Bronchial epithelial cell (primary cell): ENCODE results near the gene CELA1. TPM values are rescaled to one million over a fixed set of nuclear protein-coding genes. Genes with fewer than 3 reads are reported as not detected.
A peak's percentile ranks its signal among the peaks of the same experiment; 100 is the strongest.

Experiments used
- DNase-seq: peaks from one replicate; pipeline ENCODE4 v3.0.0-alpha.2; 2010; ENCODE audit warnings: low read depth
- FAIRE-seq: peaks from 2 replicates; lab custom pipeline; 2011; peaks lifted over from hg19 to GRCh38; lab: Jason Lieb, UNC
- H3K27me3 ChIP-seq: 2 replicates; pipeline ENCODE4 v1.5.1; 2011; ENCODE audit warnings: low read length; ENCODE audit not compliant: control insufficient read depth, insufficient read depth
- H3K36me3 ChIP-seq: 2 replicates; pipeline ENCODE4 v1.5.1; 2011; ENCODE audit warnings: low read length; ENCODE audit not compliant: control insufficient read depth, insufficient read depth
- H3K4me3 ChIP-seq: 2 replicates; pipeline ENCODE4 v1.5.1; 2011; ENCODE audit warnings: mild to moderate bottlenecking, low read depth, low read length, control low read depth
- total RNA-seq: library from RNA; depleted of rRNA; stranded (reverse); fragments of >200 nt; gene quantifications from 2 replicates; pipeline ENCODE4 v1.2.1, GENCODE V29; 2014
- TF ChIP-seq, protein P1 (sequence below): IDR thresholded peaks from 2 replicates; pipeline ENCODE4 v1.5.1; 2011; ENCODE audit warnings: mild to moderate bottlenecking, moderate library complexity, low read length, control low read depth, inconsistent platforms; ENCODE audit not compliant: insufficient read depth, severe bottlenecking

CELA1 gene
- total RNA-seq, 1 donor from 2014 or later, result not detected

DNA sequence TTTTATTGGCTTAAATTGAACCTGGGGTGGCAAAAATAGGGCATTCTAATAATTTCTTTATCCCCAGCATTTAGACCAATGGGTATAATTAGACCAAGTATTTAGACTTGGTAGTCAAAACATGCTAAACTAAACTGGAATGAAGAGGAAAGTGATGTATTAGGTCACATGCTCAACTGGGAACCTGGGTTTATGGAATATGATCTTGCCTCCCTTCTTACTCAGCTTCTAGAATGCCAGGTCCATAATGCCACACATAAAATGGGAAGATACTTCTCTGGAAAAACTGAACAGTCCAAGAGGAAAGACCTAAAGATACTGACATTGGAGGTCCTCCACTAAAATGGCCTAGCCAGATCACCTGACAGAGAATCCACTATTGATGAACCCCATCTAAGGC is 16.3 kb downstream of the CELA1 start:
- no peaks in the 10 kb centered on the region for H3K27me3 ChIP-seq
- DNase-seq (no peak), FAIRE-seq (no peak)
- H3K4me3 ChIP-seq, result no peak overlapping the region
- TF ChIP-seq, protein P1, sequence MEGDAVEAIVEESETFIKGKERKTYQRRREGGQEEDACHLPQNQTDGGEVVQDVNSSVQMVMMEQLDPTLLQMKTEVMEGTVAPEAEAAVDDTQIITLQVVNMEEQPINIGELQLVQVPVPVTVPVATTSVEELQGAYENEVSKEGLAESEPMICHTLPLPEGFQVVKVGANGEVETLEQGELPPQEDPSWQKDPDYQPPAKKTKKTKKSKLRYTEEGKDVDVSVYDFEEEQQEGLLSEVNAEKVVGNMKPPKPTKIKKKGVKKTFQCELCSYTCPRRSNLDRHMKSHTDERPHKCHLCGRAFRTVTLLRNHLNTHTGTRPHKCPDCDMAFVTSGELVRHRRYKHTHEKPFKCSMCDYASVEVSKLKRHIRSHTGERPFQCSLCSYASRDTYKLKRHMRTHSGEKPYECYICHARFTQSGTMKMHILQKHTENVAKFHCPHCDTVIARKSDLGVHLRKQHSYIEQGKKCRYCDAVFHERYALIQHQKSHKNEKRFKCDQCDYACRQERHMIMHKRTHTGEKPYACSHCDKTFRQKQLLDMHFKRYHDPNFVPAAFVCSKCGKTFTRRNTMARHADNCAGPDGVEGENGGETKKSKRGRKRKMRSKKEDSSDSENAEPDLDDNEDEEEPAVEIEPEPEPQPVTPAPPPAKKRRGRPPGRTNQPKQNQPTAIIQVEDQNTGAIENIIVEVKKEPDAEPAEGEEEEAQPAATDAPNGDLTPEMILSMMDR, result no peak
- H3K36me3 ChIP-seq, result no peaks in the 10 kb centered on the region

DNA sequence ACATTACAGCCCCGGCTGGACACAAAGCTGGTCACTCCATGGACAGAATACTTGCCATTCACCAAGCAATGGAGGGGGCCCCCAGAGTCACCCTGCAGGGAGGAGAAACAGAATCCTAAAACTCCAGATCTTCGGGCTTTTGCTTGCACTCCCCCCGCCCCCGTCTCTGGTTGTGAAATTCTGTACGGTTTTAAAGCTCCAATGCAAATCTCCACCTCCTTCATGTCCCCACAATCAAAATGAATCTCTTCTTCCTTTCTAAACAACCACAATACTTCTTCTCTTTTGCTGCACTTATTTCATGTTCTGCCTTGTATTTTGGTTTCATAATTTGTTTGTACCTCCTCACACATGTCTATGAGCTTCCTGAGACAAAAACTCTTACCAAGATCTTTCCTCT is 16.7 kb downstream of the CELA1 start:
- FAIRE-seq (no peak), DNase-seq (no peak)
- TF ChIP-seq, protein P1, result no peak
- Histone ChIP-seq H3K4me3 (no peak overlapping the region), H3K27me3 (no peaks in the 10 kb centered on the region), H3K36me3 (no peaks in the 10 kb centered on the region)

DNA sequence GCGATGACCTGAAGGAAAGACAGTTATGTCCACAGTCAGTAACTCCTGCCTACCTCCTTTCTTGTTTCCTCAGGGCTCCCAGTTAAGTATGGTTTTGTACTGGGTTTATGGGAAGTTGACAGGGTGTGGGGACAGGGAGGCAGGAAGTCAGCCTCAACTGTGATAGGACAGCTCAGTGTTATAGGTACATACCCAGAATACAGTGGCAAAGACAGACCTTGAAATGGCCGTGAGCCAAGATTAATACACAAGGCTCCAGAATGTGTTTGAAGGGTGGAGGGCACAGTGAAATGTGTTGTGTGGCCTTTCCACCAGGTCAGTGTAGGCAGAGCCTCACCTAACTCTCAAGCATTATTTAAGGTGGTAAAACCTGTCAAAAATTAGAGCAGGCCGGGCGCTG is 17.9 kb downstream of the CELA1 start:
- Histone ChIP-seq H3K36me3 (no peaks in the 10 kb centered on the region), H3K27me3 (no peaks in the 10 kb centered on the region), H3K4me3 (no peak overlapping the region)
- DNase-seq, result no peak
- FAIRE-seq, result no peak
- TF ChIP-seq, protein P1, result no peak

DNA sequence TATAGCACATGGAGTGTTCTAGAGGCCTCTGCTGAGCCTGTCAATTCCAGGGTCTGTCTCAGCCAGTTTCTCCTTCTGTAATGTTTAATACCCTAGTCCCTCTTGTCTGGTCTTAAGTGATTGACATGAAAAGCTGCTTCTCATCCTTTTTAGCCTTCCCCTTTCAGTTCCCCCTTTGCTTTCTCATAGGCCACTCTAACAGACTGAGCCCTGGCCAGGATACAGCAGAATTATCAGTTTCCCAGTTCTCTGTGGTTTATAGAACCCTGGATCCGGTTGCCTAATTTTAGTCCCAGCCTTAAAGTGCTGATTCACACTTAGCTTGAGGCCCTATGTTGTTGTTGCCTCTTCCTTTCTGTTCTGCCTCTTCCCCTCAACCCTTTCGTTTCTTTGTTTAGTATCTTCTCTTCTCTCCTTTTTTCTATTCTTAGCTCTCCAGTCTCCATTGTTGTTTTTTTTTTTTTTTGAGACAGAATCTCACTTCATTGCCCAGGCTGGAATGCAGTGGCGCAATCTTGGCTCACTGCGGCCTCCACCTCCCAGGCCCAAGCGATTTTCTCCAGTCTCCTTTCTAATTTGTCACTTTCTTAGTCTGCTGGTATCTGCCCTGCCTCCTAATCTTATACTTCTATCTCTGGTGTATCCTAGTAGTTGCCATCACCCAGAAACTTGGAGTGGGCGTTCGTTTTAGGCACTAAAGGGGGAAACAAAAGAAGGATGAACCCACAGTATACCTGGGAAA is 19.6 kb downstream of the CELA1 start:
- H3K27me3 ChIP-seq, result no peaks in the 10 kb centered on the region
- no peak for FAIRE-seq
- DNase-seq, result peak; percentile 50
- H3K4me3 ChIP-seq, result no peak overlapping the region
- TF ChIP-seq, protein P1, result no peak
- no peaks in the 10 kb centered on the region for H3K36me3 ChIP-seq

DNA sequence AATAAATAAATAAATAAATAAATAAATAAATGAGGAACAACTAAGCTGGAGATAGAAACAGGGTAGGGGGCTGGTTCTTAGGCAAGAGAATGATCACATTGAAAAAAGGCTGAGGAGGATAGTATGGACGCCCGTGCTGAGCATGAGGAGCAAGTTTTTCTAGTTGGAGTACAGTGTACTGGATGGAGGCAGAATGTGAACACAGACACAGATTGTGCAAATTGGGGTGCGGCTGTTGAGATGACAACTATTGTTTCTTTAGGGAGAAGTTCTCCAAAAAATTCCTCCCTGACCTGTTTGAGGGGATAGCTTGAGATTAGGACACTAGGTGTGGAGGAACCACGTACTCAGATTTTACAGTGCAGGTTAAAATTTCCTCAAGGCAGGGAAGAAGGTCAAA is 21.5 kb downstream of the CELA1 start:
- Histone ChIP-seq H3K27me3 (no peaks in the 10 kb centered on the region), H3K36me3 (no peaks in the 10 kb centered on the region), H3K4me3 (no peak overlapping the region)
- FAIRE-seq (no peak), DNase-seq (peak; percentile 35)
- TF ChIP-seq, protein P1, result no peak
